ENCODE measurements around the gene CHFR.
"Not testable (repeated sequence)": the region's sequence is repeated elsewhere in the genome, so short reads cannot be mapped to it uniquely, and the experiment has no call there.

Gene CHFR

GRCh38 chr12:132874620-132875019 lies 12.8 kb downstream of the CHFR start:
- not testable (repeated sequence) for DNase-seq (ENCODE audit: low spot score)

DNA sequence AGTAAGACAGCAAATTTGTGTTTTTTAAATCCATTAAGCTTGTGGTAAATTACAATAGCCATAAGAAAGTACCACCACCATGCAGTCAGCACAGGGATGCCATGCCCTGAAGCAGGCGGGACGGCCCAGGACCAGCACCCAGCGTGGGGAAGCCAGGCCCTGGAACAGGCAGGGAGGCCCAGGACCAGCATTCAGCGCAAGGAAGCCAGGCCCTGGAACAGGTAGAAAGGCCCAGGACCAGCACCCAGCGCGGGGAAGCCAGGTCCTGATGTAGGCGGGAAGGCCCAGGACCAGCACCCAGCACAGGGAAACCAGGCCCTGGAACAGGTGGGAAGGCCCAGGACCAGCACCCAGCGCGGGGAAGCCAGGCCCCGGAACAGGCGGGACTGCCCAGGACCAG lies 13.2 kb downstream of the CHFR start:
- DNase-seq (ENCODE audit: low spot score), result no peak

- no peak for DNase-seq (ENCODE audit: low spot score)
These were observed 13.7 kb downstream of the CHFR start for GRCh38 chr12:132873724-132874123.

DNA sequence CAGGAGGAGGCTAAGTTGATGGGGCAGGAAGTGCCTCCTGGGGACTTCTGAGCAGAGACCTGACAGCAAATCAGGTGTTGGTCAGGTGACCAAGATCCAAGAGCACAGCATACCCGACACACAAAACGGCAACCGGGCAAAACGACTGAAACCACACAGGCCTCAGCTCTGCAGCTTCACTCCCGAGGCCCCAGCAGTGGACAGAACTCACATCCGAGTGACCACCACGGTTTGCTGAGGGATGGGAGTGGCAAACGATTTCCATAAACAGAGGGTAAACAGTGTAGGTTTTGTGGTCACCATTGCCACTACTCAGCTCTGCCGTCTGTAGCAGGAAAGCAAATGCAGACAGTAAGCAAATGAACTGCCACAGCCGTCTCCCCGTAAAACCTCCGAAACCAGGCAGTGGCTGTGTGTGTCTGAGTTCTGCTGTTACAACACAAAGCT lies 14.4 kb downstream of the CHFR start:
- peak; percentile 13 for DNase-seq (ENCODE audit: low spot score)

DNA sequence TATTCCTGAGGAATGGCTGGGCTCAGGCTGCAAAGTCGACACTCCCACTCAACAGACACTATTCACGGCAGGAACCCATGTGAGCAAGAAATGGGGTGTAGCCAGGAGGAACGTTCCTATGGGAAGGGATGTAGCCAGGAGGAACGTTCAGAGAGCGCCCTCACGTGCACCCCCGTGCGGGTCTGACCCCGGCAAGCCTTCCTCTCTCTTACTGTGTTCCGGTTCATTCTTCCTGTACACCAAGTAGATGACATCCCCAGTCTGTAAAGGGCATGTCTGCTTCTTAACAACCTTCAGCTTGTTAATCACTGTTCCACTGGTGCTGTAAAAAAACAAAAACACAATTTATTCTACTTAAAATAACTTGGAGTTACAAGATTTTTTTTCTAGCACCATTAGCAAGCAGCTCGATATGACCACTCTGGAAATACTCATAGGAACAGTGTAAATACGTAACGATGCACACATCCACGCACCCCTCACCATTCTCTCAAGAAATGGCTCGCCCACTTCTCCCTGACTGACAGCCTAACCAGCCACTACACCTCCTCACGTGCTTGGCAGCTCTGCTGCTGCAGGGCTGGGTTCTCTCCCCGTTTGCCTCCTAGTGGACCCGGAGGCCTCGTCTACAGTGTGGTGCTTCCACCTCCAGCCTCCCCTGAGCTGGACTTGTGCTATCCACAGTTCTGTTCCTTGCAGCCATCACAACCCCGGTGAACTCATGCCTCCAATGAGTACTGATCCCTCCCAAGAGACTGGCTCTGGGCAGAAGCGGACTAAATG lies 15.1 kb downstream of the CHFR start:
- DNase-seq (ENCODE audit: low spot score), result no peak

GRCh38 chr12:132869551-132869950 lies 17.9 kb downstream of the CHFR start:
- no peak for DNase-seq (ENCODE audit: low spot score)

- DNase-seq (ENCODE audit: low spot score), result no peak
These were observed 21.1 kb downstream of the CHFR start for GRCh38 chr12:132866251-132866828.

DNA sequence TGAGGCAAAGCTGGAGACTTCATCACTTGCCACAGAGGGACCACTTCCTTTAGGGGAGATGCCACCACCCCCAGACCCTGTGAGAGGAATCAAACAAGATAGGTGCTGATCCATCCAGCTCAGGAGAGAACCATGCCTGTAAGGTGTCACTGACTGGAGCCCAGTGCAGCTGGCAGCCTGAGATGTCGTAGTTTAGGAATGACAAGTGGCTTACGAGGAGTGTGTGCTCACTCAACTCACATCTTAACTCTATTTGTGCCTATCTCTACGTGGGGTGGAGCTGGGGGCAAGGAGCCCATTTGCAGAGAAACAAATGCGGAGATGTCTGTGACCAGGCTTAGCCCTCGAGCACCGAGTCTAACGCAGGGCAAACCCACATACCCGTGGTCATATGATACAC lies 25.8 kb downstream of the CHFR start:
- DNase-seq (ENCODE audit: low spot score), result no peak

DNA sequence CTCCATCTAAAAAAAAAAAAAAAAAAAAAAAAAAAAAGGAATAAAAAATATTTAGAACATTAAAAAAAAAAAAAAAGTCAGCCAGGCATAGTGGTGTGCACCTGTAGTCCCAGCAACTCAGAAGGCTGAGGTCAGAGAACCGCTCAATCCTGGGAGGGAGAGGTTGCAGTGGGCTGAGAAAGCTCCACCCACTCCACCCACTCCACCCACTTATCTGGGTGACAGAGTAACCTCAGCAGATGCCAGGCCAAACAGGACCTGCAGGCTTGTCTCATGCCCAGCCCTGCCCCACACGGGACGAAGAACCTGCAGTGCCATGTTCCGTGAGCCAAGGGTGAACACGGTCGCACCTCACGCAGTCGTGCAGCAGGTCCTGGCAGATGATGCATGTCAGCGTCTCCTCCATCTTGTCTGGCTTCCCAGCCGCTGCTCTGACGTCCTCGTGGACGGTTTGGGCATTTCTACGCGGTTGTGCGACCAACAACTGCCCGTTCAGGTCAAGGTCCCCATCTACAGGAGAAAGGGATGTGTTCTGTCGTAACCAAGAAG lies 28.6 kb downstream of the CHFR start:
- no peak for DNase-seq (ENCODE audit: low spot score)

GRCh38 chr12:132857019-132857418 lies 30.4 kb downstream of the CHFR start:
- not testable (repeated sequence) for DNase-seq (ENCODE audit: low spot score)

DNA sequence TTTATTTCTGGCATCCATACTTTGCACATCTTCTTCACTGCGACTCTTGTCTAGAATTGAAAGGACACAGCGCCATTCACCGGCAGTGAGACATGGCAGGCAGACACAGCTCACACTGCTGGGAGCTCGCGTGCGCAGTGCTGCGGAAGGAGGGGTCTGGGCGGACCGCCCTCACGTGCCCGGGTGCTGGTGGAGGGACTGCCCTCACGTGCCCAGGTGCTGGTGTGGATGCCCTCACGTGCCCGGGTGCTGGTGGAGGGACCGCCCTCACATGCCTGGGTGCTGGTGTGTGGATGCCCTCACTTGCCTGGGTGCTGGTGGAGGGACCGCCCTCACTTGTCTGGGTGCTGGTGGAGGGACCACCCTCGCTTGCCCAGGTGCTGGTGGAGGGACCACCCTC lies 30.8 kb downstream of the CHFR start:
- no peak for DNase-seq (ENCODE audit: low spot score)

DNA sequence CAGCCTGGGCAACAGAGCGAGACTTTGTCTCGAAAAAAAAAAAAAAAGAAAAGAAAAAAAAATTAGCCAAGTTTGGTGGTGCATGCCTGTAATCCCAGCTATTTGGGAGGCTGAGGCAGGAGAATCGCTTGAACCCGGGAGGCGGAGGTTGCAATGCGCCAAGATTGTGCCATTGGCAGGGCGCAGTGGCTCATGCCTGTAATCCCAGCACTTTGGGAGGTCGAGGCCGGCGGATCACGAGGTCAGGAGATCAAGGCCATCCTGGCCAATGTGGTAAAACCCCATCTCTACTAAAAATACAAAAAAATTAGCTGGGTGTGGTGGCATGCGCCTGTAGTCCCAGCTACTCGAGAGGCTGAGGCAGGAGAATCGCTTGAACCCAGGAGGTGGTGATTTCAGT lies 32.2 kb downstream of the CHFR start:
- not testable (repeated sequence) for DNase-seq (ENCODE audit: low spot score)

DNA sequence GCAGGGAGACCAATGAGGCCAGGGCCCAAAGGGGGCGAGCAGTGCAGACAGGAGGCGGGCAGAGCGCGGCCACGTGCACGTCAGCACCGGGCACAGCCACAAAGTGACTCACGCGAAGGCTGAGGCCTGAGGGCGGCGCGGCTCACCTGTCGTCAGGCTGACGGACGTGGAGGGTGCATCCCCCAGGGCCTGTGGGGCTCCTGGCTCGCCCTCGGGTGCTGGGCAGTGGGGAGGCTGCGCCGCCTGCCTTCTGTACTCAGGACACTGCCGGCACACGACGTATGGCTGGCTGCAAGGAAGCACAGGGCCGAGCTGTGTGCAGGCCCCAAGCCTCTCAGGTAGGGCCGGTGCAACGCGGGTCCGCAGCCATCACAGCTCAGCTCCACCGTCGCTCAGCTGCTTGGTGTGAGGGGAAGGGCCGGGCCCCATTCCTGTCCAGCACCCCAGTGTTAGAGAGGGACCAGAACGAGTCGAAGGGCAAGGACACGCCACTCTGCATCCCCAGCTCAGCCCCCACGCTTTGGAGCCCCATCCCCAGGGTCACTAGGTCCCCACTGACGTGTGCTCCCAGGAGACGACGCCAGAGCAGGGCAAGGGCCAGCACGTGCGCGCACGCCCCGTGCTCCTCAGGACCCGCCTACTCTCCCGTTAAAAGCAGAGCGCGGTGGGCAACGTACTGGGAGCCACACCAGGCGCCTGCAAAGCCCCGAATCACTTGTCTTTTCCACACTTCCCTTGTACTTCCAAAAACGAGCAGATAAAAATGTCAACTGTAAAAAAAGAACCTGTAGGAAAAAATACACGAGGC lies 33.9 kb downstream of the CHFR start:
- no peak for DNase-seq (ENCODE audit: low spot score)

GRCh38 chr12:132852496-132852895 lies 34.9 kb downstream of the CHFR start:
- no peak for DNase-seq (ENCODE audit: low spot score)

GRCh38 chr12:132851465-132851864 lies 35.9 kb downstream of the CHFR start:
- no peak for DNase-seq (ENCODE audit: low spot score)

DNA sequence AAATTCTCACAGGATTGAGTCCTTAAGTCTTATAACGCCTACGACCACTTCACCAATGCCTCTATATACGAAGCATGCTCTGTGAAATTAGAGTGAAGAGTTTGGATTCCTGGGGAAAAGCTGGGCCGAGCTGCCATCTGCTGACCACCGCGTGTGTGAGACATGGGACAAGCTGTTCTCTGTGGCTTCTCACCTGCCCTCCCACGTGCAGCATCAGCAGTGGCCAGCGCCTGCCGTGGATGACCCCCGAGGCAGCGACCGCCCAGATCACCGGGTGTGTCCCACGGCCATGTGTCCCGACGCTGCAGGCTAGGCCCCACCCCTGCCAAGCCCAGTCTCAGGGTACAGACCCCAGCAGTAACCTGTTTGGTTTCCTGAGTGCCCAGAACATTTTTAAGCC lies 37.1 kb downstream of the CHFR start:
- DNase-seq (ENCODE audit: low spot score), result no peak

- no peak for DNase-seq (ENCODE audit: low spot score)
These were observed 38.9 kb downstream of the CHFR start for GRCh38 chr12:132848521-132848920.

DNA sequence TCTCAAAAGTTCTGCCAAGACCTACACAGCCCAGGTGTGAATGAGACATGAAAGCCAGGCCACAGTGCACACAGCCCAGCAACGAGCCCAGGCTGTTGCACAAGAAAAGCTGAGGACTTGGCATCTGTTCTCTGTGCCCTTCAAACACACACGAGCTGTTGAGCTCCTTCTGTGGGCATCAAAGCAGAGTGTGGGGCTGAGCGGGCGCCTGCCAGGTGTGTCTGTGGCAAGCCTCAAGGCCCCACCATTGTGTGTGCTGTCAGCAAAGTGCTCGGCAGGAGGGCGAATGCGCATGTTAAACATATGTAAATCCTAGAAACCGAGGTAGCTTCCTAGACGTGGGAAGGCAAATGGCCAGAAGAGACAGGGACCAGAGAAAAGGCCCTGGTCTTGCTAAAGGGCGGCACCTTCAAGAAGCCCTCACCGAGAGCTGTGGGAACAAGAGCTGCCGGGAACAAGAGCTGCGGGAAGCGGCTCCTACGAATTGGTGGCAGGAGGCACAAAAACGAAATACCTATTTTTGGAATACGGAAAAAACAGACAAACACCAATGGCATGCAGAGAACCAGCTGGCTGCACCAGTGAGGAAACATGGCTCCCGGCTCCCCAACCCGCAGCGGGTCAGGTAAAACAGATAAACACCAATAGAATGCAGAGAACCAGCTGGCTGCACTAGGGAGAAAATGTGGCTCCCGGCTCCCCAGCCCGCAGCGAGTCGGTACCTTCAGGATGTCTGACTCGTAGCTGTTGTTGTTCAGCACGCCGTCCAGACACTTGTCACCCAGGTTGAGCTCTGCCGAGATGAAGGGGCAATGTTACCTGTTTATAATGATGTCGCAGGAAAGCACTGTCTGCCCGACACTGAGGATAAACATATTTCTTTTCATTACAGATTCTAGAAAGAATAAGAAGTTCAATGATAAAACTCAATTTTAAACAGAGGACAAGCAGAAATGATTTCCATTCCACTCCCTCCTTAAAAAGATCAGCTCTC lies 39.7 kb downstream of the CHFR start:
- DNase-seq (ENCODE audit: low spot score), result no peak

GRCh38 chr12:132844681-132845080 lies 42.7 kb downstream of the CHFR start:
- not testable (repeated sequence) for DNase-seq (ENCODE audit: low spot score)

- no peak for DNase-seq (ENCODE audit: low spot score)
These were observed 44.9 kb downstream of the CHFR start for GRCh38 chr12:132842449-132843045.

- no peak for DNase-seq (ENCODE audit: low spot score)
These were observed 46.3 kb downstream of the CHFR start for GRCh38 chr12:132841151-132841550.
